K562 (cell line): ENCODE measurements around the gene LAMB1. TPM values are rescaled to one million over a fixed set of nuclear protein-coding genes. Genes with fewer than 3 reads are reported as not detected.

Source experiments
- ATAC-seq: fragments of 200-7000 bp; cut with Tn5 transposase; 3 replicates; pipeline ENCODE4 v1.9.1; 2020; ENCODE audit warnings: moderate library complexity
- BruUV-seq: library from RNA; stranded (reverse); fragments of 400-500 nt; replicated peaks from 2 replicates; lab custom pipeline; 2021; lab: Mats Ljungman, UMichigan
- CTCF ChIA-PET: fragments of 300-600 bp; formaldehyde crosslinking; extraction: SDS; loops from one replicate; lab custom pipeline; 2021; ENCODE audit warnings: low intra/inter-chr PET ratio; lab: Yijun Ruan, JAX
- POLR2A ChIA-PET: fragments of 300-600, 350-650 bp; sonication (Branson Sonifier 250); formaldehyde crosslinking; extraction: SDS; loops from one replicate; lab custom pipeline; 2021; ENCODE audit warnings: antibody characterized with exemption, inconsistent platforms; lab: Yijun Ruan, JAX
- DNase-seq, 4 experiments: peaks; one replicate each; pipeline versions ENCODE4 v3.0.0 to v3.0.0-alpha.2; 2011 to 2018; ENCODE audit warnings: low spot score in 3 of 4, mixed read lengths in 3 of 4; ENCODE audit errors: extremely low read depth in 1 of 4
- FAIRE-seq: peaks from 2 replicates; lab custom pipeline; 2011; peaks lifted over from hg19 to GRCh38; lab: Jason Lieb, UNC
- H2AFZ ChIP-seq: 2 replicates; pipeline ENCODE4 v1.6.0; 2011; ENCODE audit warnings: low read depth, low read length, control low read depth, inconsistent platforms
- H3K27ac ChIP-seq: fragments of 200-600 bp; 3 replicates; pipeline ENCODE4 v1.8.0; 2011; ENCODE audit warnings: low read depth, mild to moderate bottlenecking, control low read depth, inconsistent platforms, low read length, moderate library complexity, mixed read lengths; ENCODE audit errors: extremely low read depth
- H3K27me3 ChIP-seq, 2 experiments: fragments of 300-600 bp in 1 of 2; 2 replicates in 1 of 2; 3 replicates in 1 of 2; pipeline versions ENCODE4 v1.6.0 to v1.8.0; 2011; ENCODE audit warnings: inconsistent platforms in 2 of 2, low read length in 2 of 2, mild to moderate bottlenecking in 1 of 2, mixed read lengths in 1 of 2, moderate library complexity in 1 of 2; ENCODE audit not compliant: control insufficient read depth in 2 of 2, insufficient read depth in 2 of 2
- H3K36me3 ChIP-seq: fragments of 300-600 bp; 3 replicates; pipeline ENCODE4 v1.8.0; 2011; ENCODE audit warnings: mild to moderate bottlenecking, low read length, inconsistent platforms; ENCODE audit not compliant: control insufficient read depth, insufficient read depth
- H3K4me1 ChIP-seq, 2 experiments: fragments of 200-600 bp in 1 of 2; replicated peaks in 1 of 2; 2 replicates in 1 of 2; 3 replicates in 1 of 2; pipeline versions ENCODE4 v1.5.1 to v1.8.0; 2011; ENCODE audit warnings: inconsistent platforms in 2 of 2, low read length in 2 of 2, mild to moderate bottlenecking in 1 of 2, mixed read lengths in 1 of 2, moderate library complexity in 1 of 2; ENCODE audit not compliant: control insufficient read depth in 2 of 2, insufficient read depth in 2 of 2
- H3K4me2 ChIP-seq: 2 replicates; pipeline ENCODE4 v1.6.1; 2011; ENCODE audit warnings: low read length, control low read depth, inconsistent platforms, mixed read lengths; ENCODE audit not compliant: insufficient read depth
- H3K4me3 ChIP-seq: fragments of 200-600 bp; sonication (generic), shearing (Covaris generic); 2 replicates; pipeline ENCODE4 v1.5.1; 2016; ENCODE audit warnings: control low read depth, inconsistent platforms
- H3K79me2 ChIP-seq: fragments of 200-600 bp; 3 replicates; pipeline ENCODE4 v1.8.0; 2011; ENCODE audit warnings: low read length, inconsistent platforms; ENCODE audit not compliant: control insufficient read depth, insufficient read depth
- H3K9ac ChIP-seq, 2 experiments: 2 replicates each; pipeline versions ENCODE4 v1.6.0 to v1.6.1; 2011; ENCODE audit warnings: low read depth in 2 of 2, low read length in 2 of 2, control low read depth in 1 of 2, inconsistent platforms in 1 of 2, mild to moderate bottlenecking in 1 of 2, mixed read lengths in 1 of 2; ENCODE audit not compliant: insufficient read depth in 1 of 2
- H3K9me1 ChIP-seq: one replicate; pipeline ENCODE4 v1.6.0; 2011; ENCODE audit warnings: inconsistent platforms, mild to moderate bottlenecking, low read length, moderate library complexity; ENCODE audit not compliant: control insufficient read depth, insufficient read depth
- H3K9me3 ChIP-seq: replicated peaks from 2 replicates; pipeline ENCODE4 v1.5.1; 2011; ENCODE audit warnings: low read depth, low read length, inconsistent platforms; ENCODE audit not compliant: control insufficient read depth, insufficient read depth
- H4K20me1 ChIP-seq: replicated peaks from 2 replicates; pipeline ENCODE4 v1.6.1; 2011; ENCODE audit warnings: low read length, inconsistent platforms, mixed read lengths; ENCODE audit not compliant: control insufficient read depth, insufficient read depth
- ADNP ChIP-seq: fragments of 200-800 bp; sonication (Bioruptor generic); IDR thresholded peaks from 2 replicates; pipeline ENCODE4 v1.6.1; 2016; ENCODE audit warnings: missing genetic modification characterization, missing compliant biosample characterization
- ARNT ChIP-seq, 2 experiments: fragments of 450-650 bp; IDR thresholded peaks; 2 replicates each; pipeline ENCODE4 v1.6.1; 2016; ENCODE audit warnings: mild to moderate bottlenecking in 1 of 2
- BCL6 ChIP-seq: fragments of 250-450 bp; sonication (Bioruptor Pico); IDR thresholded peaks from 2 replicates; pipeline ENCODE4 v1.4.0; 2020
- BRD4 ChIP-seq: fragments of 200-600 bp; sonication (generic); IDR thresholded peaks from 2 replicates; pipeline ENCODE4 v1.6.1; 2017; ENCODE audit warnings: inconsistent platforms
- CBX1 ChIP-seq: sonication (generic); IDR thresholded peaks from 2 replicates; pipeline ENCODE4 v1.6.1; 2016; ENCODE audit warnings: antibody characterized with exemption, low read depth, mild to moderate bottlenecking
- EZH2 ChIP-seq: IDR thresholded peaks from 2 replicates; pipeline ENCODE4 v1.6.1; 2012; ENCODE audit warnings: low read depth, mild to moderate bottlenecking, inconsistent platforms, low read length, borderline replicate concordance
- ILF3 ChIP-seq: fragments of 450-650 bp; IDR thresholded peaks from 2 replicates; pipeline ENCODE4 v1.6.1; 2018; ENCODE audit warnings: antibody characterized with exemption, mild to moderate bottlenecking, moderate library complexity, borderline replicate concordance
- MECOM ChIP-seq: fragments of 250-450 bp; sonication (Bioruptor Pico); IDR thresholded peaks from 2 replicates; pipeline ENCODE4 v1.8.0; 2022; ENCODE audit warnings: inconsistent platforms
- MEIS2 ChIP-seq: fragments of 450-650 bp; IDR thresholded peaks from 2 replicates; pipeline ENCODE4 v1.6.1; 2014; ENCODE audit warnings: mild to moderate bottlenecking; ENCODE audit not compliant: partially characterized antibody
- NFXL1 ChIP-seq: fragments of 450-650 bp; formaldehyde crosslinking; IDR thresholded peaks from 2 replicates; pipeline ENCODE4 v1.4.0; 2021; ENCODE audit warnings: mild to moderate bottlenecking
- NR2C1 ChIP-seq, 2 experiments: fragments of 450-650 bp; IDR thresholded peaks; 2 replicates each; pipeline ENCODE4 v1.6.1; 2017; ENCODE audit warnings: mild to moderate bottlenecking in 2 of 2, antibody characterized with exemption in 1 of 2, inconsistent platforms in 1 of 2, missing compliant biosample characterization in 1 of 2, missing genetic modification characterization in 1 of 2
- ZNF121 ChIP-seq: sonication (generic); formaldehyde crosslinking; conservative IDR thresholded peaks from 2 replicates; pipeline ENCODE4 v1.8.0; 2022; ENCODE audit warnings: missing genetic modification reagents
- ZNF274 ChIP-seq: IDR thresholded peaks from 2 replicates; pipeline ENCODE4 v1.6.1; 2011; ENCODE audit warnings: low read depth, mild to moderate bottlenecking, low read length, moderate library complexity, borderline replicate concordance
- ZNF347 ChIP-seq: fragments of 450-650 bp; formaldehyde crosslinking; IDR thresholded peaks from 2 replicates; pipeline ENCODE4 v1.4.0; 2020; ENCODE audit warnings: low read depth, mild to moderate bottlenecking, moderate library complexity
- WGBS: fragments of 100-300 bp; shearing (Covaris generic); methylation state at CpG from one replicate; pipeline ENCODE4 v1.1.6; 2016; ENCODE audit warnings: low coverage, mixed read lengths; ENCODE audit not compliant: insufficient coverage; ENCODE audit errors: missing lambda C conversion rate; 5-methylcytosine and 5-hydroxymethylcytosine counted together
- in situ Hi-C: fragments of 300-500 bp; cut with MboI; formaldehyde crosslinking; loops from 4 replicates; pipeline ENCODE4 v1.15.0; 2018; ENCODE audit warnings: inconsistent platforms, mixed read lengths
- intact Hi-C: fragments of 100-400 bp; cut with micrococcal nuclease; formaldehyde crosslinking; loops from 2 replicates; pipeline ENCODE4 v1.14.2; 2022
- polyA plus RNA-seq, 8 experiments: library from polyadenylated mRNA; depleted of rRNA in 4 of 8; stranded (reverse) in 5 of 8; unstranded in 3 of 8; fragments of >200 nt; fragmentation: Nextera tagmentation in 2 of 8; fragmentation: Illumina TruSeq in 1 of 8; extraction: Ambion mirVana in 2 of 8; extraction: Trizol in 1 of 8; gene quantifications; 2 replicates each; pipeline versions ENCODE4 v1.2.1 to v1.2.3, GENCODE V29; 2011 to 2014; ENCODE audit warnings: inconsistent platforms in 1 of 8, missing spikeins in 1 of 8
- total RNA-seq, 7 experiments: library from RNA; depleted of rRNA in 6 of 7; stranded (reverse); fragments of >200 nt in 6 of 7; fragmentation: Illumina TruSeq in 2 of 7; extraction: Trizol in 2 of 7; gene quantifications; 2 replicates each; pipeline versions ENCODE4 v1.2.1 to v1.2.3, GENCODE V29; 2011 to 2021; ENCODE audit warnings: low replicate concordance in 1 of 7
- TF ChIP-seq, protein P1 (sequence below), 2 experiments: IDR thresholded peaks in 1 of 2; conservative IDR thresholded peaks in 1 of 2; 2 replicates each; pipeline ENCODE4 v1.6.1; 2016; ENCODE audit warnings: low read depth in 2 of 2, mild to moderate bottlenecking in 1 of 2, missing compliant biosample characterization in 1 of 2, missing genetic modification characterization in 1 of 2, moderate library complexity in 1 of 2
- TF ChIP-seq, protein P2 (sequence below): fragments of 450-650 bp; IDR thresholded peaks from 2 replicates; pipeline ENCODE4 v1.6.1; 2016

Gene LAMB1
- total and polyA plus RNA-seq, 9 of the 15 experiments (the other 6 are each of a cell fraction or from before 2014, with no cell fraction given), result 6.0 to 17.7 (median 12.3) TPM

DNA sequence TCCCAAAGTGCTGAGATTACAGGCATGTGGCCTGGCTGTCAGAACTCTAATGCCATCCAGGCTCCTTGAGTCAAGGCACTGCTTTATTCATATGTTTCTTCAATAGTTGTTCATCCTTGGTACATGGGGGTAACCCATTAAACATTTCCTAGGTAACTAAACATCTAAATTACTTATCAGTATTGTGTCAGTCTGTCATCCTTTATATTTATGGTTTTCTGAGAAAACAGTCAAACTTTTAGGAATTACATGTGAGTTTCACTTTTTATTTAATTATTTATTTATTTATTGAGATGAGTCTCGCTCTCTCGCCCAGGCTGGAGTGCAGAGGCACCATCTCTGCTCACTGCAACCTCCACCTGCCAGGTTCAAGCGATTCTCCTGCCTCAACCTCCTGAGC is 45.5 kb upstream of the LAMB1 start:
- Histone ChIP-seq H3K4me2 (no peak overlapping the region), H3K79me2 (no peaks in the 10 kb centered on the region), H3K4me1 (no peaks in the 10 kb centered on the region), H3K9me3 (no peaks in the 10 kb centered on the region)
- CTCF ChIA-PET, result no interaction called here
- WGBS, result 46% methylated on average over 3 of the region's 3 CpGs
- no peak for TF ChIP-seq NFXL1 (CRISPR knock-in tag)
- no peak for TF ChIP-seq BRD4
- TF ChIP-seq ZNF121 (CRISPR knock-in tag), result no peak
- no peak for TF ChIP-seq ILF3
- TF ChIP-seq NR2C1 (IDR thresholded peaks at IDR 0.05), result no peak
- no peak for TF ChIP-seq NR2C1 (tag; IDR thresholded peaks at IDR 0.05)
- TF ChIP-seq ZNF274, result no peak
- no peak for TF ChIP-seq ADNP (tag)
- no peak for TF ChIP-seq MECOM (CRISPR knock-in tag)
- no peak for TF ChIP-seq CBX1
- TF ChIP-seq, protein P1, sequence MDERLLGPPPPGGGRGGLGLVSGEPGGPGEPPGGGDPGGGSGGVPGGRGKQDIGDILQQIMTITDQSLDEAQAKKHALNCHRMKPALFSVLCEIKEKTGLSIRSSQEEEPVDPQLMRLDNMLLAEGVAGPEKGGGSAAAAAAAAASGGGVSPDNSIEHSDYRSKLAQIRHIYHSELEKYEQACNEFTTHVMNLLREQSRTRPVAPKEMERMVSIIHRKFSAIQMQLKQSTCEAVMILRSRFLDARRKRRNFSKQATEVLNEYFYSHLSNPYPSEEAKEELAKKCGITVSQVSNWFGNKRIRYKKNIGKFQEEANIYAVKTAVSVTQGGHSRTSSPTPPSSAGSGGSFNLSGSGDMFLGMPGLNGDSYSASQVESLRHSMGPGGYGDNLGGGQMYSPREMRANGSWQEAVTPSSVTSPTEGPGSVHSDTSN (CRISPR knock-in tag; IDR thresholded peaks at IDR 0.05; ENCODE audit: low read depth), result no peak
- TF ChIP-seq, protein P1 (tag; conservative IDR thresholded peaks at IDR 0.05; ENCODE audit: low read depth), result peak; percentile 72
- TF ChIP-seq ARNT (IDR thresholded peaks at IDR 0.05), result no peak
- TF ChIP-seq EZH2, result no peak
- TF ChIP-seq ZNF347, result no peak
- TF ChIP-seq BCL6 (CRISPR knock-in tag), result no peak
- peak; percentile 74 for TF ChIP-seq MEIS2
- TF ChIP-seq, protein P2, sequence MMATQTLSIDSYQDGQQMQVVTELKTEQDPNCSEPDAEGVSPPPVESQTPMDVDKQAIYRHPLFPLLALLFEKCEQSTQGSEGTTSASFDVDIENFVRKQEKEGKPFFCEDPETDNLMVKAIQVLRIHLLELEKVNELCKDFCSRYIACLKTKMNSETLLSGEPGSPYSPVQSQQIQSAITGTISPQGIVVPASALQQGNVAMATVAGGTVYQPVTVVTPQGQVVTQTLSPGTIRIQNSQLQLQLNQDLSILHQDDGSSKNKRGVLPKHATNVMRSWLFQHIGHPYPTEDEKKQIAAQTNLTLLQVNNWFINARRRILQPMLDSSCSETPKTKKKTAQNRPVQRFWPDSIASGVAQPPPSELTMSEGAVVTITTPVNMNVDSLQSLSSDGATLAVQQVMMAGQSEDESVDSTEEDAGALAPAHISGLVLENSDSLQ, result peak; percentile 61
- TF ChIP-seq, all 486 proteins: peak for 3
- intact Hi-C loops, result no loop called here
- no peak overlapping the region for H3K9ac ChIP-seq
- DNase-seq (no peak), ATAC-seq (no peak), FAIRE-seq (no peak)
- no TSS peak for BruUV-seq
- no peak overlapping the region for H3K4me3 ChIP-seq
- H4K20me1 ChIP-seq, result no peaks in the 10 kb centered on the region
- H3K9me1 ChIP-seq, result no peaks in the 10 kb centered on the region
- H2AFZ ChIP-seq, result no peak overlapping the region
- H3K36me3 ChIP-seq, result no peaks in the 10 kb centered on the region
- H3K27ac ChIP-seq, result no peak overlapping the region
- no peaks in the 10 kb centered on the region for H3K27me3 ChIP-seq
- POLR2A ChIA-PET, result no interaction called here
- in situ Hi-C loops, result no loop called here
